ENCODE results near the gene CACNB2.

CACNB2 gene

DNA sequence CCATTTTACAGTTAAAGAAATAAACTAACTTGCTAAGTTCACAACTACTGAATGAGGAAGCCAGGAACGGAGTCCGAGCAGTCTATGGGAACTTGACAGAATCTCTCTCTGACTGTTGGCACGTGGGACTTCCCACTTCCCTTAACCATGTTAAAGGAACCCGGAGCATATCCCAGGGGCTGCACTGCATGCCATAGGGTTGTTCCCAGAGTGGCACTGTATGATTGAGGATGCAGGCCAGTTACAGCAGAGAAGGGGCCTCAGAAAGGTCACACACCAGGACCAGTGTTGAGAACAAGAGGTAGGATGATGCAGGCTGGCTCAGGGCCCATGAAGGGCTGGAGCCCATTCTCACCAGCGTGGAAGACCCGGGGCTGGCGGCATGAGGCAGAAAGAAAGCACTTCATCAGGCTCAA, 309.4 kb downstream of the CACNB2 start:
- ChIA-PET POLR2A (no interaction called here), CTCF (no interaction called here)
- no peak for TF ChIP-seq CTCF (IDR thresholded peaks at IDR 0.05; ENCODE audit: control extremely low read depth, extremely low read depth, low read depth, missing control alignments)
- DNase-seq (ENCODE audit: extremely low spot score), result no peak

DNA sequence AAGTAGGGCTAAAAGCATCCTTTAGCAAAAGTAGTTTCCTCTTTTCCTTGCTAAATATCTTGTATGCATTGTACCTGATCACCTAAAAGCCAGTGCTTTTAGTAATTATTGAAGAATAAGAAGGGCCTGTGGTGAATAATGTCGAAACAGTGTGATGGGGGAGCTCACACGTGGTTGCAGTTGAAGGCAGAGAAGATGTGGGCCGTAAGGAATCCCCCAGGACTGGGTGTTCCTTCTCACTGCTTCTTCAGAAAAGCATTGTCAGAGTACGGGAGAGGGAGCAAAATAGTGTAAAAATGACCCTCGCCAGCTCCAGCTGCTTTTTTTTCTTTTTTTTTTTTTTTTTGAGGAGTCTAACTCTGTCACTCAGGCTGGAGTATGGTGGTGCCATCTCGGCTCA, 310.1 kb downstream of the CACNB2 start:
- TF ChIP-seq CTCF (IDR thresholded peaks at IDR 0.05; ENCODE audit: control extremely low read depth, extremely low read depth, low read depth, missing control alignments), result no peak
- no peak for DNase-seq (ENCODE audit: extremely low spot score)
- ChIA-PET CTCF (interaction anchor here (0.9 to 1.5 kb wide), 2 partner anchors 8 to 19 kb away, joined by 3 to 4 read pairs; no protein-coding TSS in a partner anchor), POLR2A (no interaction called here)

- ChIA-PET POLR2A (no interaction called here), CTCF (interaction anchor here (1.1 kb wide), 1 partner anchor 24 kb away, joined by 3 read pairs; no protein-coding TSS in a partner anchor)
- TF ChIP-seq CTCF (IDR thresholded peaks at IDR 0.05; ENCODE audit: control extremely low read depth, extremely low read depth, low read depth, missing control alignments), result no peak
- no peak for DNase-seq (ENCODE audit: extremely low spot score)
Observed at GRCh38 chr10:18455086-18455884, 315.1 kb downstream of the CACNB2 start.

DNA sequence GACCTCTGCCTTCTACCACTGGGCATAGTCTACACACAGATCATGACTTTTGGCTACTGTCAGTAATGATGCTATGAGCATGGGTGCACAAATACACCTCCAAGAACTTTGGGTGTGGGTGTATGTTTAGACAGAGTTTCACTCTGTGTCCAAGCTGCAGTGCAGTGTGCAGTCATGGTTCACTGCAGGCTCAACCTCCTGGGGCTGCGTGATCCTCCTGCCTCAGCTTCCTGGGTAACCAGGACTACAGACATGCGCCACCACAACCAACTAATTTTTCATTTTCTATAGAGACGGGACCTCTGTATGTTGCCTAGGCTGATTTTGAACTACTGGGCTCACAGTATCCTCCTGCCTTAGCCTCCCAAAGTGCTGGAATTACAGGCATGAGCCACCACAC, 316.8 kb downstream of the CACNB2 start:
- ChIA-PET POLR2A (no interaction called here), CTCF (no interaction called here)
- no peak for TF ChIP-seq CTCF (IDR thresholded peaks at IDR 0.05; ENCODE audit: control extremely low read depth, extremely low read depth, low read depth, missing control alignments)
- no peak for DNase-seq (ENCODE audit: extremely low spot score)

DNA sequence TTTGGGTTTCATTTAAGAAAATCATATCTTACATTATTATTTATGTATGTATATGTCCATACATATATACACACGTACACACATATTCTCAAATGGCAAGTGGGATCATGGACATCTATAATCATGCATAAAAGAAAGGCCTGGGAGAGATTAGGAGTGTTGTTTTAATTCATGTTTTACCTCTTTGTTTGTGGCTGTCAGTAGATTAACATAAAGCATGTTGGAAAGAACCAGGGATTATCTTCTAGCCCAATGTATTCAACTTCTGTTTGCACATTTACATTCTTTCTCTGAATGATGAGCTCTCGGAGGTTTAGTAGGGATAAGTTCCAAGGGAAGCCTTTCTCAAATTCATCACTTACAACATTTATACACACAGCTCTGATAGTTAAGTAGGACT, 319.8 kb downstream of the CACNB2 start:
- ChIA-PET CTCF (no interaction called here), POLR2A (no interaction called here)
- DNase-seq (ENCODE audit: extremely low spot score), result no peak
- TF ChIP-seq CTCF (IDR thresholded peaks at IDR 0.05; ENCODE audit: control extremely low read depth, extremely low read depth, low read depth, missing control alignments), result no peak

- DNase-seq (ENCODE audit: extremely low spot score), result no peak
- TF ChIP-seq CTCF (IDR thresholded peaks at IDR 0.05; ENCODE audit: control extremely low read depth, extremely low read depth, low read depth, missing control alignments), result no peak
- POLR2A ChIA-PET, result no interaction called here
- CTCF ChIA-PET, result interaction anchor here (1.4 kb wide), 1 partner anchor 9 kb away, joined by 3 read pairs; no protein-coding TSS in a partner anchor
Observed at GRCh38 chr10:18463673-18464211, 323.5 kb downstream of the CACNB2 start.

Measured in GM10248 (cell line).